ENCODE measurements around the gene SYNC. TPM values are rescaled to one million over a fixed set of nuclear protein-coding genes. Genes with fewer than 3 reads are reported as not detected.

The SYNC gene
- total and polyA plus RNA-seq, 2 donors (not counting 3 experiments of a cell fraction or from before 2014, with no cell fraction given) = 3.5 to 9.4 TPM

DNA sequence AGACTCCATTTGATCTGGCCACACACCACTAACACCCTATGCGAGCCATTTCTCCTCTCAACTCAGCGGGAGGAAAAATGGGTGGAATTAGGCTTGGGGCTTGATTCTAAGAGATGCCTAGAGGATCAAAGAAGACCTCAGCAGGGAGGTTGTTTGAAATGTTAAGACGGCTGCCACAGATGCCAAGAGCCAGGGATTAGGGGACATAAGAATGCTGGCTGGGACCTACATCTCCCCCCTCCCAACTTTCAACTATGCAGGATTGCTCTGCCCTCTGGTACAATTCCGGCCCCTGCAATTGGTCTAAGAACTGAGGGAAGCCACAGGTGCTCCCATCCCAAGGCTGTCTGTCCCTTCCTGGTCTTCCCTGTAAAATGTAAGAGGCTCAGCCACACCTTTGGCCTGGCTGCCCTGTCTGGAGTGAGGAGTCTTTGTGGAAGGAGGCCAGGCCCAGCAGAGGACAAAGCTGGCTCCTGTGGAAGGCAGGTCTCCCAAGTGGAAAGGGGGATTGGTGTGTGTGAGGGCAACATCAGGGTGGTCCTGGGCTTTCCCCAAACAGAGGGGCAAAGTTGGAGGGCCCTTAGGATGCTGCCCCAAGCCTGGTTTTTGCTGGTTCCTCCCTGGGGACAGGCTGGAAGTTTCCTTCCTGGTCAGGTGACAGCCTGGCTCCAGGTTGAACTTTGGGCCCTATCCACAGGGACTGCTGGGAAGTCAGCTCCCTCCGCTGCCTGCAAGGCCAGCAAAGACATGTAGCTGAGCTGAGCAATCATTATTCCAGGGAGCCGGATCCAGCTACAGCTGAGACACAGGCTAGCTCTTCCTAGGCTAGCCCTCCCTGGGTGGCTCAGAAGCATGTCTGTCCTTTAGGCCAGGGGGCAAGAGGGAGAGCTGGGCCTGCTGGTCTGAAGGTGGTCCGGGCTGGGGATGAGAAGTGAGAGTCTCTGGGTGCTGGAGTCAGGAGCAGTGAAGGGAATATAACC lies 34.5 kb upstream of the SYNC start:
- FAIRE-seq = no peak
- POLR2A ChIA-PET = no interaction called here
- dilution Hi-C loops (cut with MboI; ENCODE audit: extremely low pct_ligation_motif_present, low sequenced_read_pairs) = no loop called here

More for the DNA sequence above, 34.5 kb upstream of the SYNC start:
- BruUV-seq (replicated peaks) = no TSS peak
- Histone ChIP-seq H4K20me1 (replicated peaks; ENCODE audit: control insufficient read depth, extremely low read depth, insufficient read depth, low read length) (no peaks in the 10 kb centered on the region), H3K27ac (ENCODE audit: insufficient read depth, low read depth, low read length) (no peak overlapping the region), H3K4me1 (ENCODE audit: control insufficient read depth, extremely low read depth, insufficient read depth, low read length) (peaks cover 5% of the 10 kb centered on the region), H3K4me2 (ENCODE audit: insufficient read depth, low read length) (no peak overlapping the region), H3K9me3 (replicated peaks; ENCODE audit: control insufficient read depth, insufficient read depth, low read length) (no peaks in the 10 kb centered on the region), H2AFZ (ENCODE audit: low read depth, low read length) (no peak overlapping the region), H3K27me3 (ENCODE audit: control insufficient read depth in 2 of 2, insufficient read depth in 2 of 2, low read length in 2 of 2) (peaks cover 0 to 2% of the 10 kb centered on the region in 2 experiments), H3K36me3 (ENCODE audit: control insufficient read depth in 2 of 2, extremely low read depth in 1 of 2, insufficient read depth in 2 of 2, low read length in 2 of 2) (no peaks in the 10 kb centered on the region), H3K9ac (replicated peaks; ENCODE audit: extremely low read depth, insufficient read depth, low read length) (no peak overlapping the region), H3K4me3 (replicated peaks in 1 of 3; ENCODE audit: insufficient read depth in 1 of 3, low read depth in 1 of 3, low read length in 3 of 3) (no peak overlapping the region), H3K9me1 (replicated peaks; ENCODE audit: control insufficient read depth, extremely low read depth, insufficient read depth, low read length) (no peaks in the 10 kb centered on the region), H3K79me2 (ENCODE audit: control insufficient read depth, insufficient read depth, low read length) (no peaks in the 10 kb centered on the region)
- CTCF ChIA-PET = interaction anchor here (1.8 kb wide), 1 partner anchor 25 kb away, joined by 11 read pairs; no protein-coding TSS in a partner anchor
- DNase-seq (ENCODE audit: low read depth, low spot score) = no peak
- no peak for TF ChIP-seq POLR2AphosphoS5 (IDR thresholded peaks at IDR 0.05; ENCODE audit: insufficient read depth, low read depth, low read length)
- no peak for TF ChIP-seq FOS (IDR thresholded peaks at IDR 0.05; ENCODE audit: borderline replicate concordance, insufficient read depth, low read length)
- no peak for TF ChIP-seq JUN (IDR thresholded peaks at IDR 0.05; ENCODE audit: borderline replicate concordance, insufficient read depth, insufficient read length, low read depth)
- no peak for TF ChIP-seq POLR2A (IDR thresholded peaks at IDR 0.05; ENCODE audit: low read depth, low read length)
- TF ChIP-seq, protein P1, sequence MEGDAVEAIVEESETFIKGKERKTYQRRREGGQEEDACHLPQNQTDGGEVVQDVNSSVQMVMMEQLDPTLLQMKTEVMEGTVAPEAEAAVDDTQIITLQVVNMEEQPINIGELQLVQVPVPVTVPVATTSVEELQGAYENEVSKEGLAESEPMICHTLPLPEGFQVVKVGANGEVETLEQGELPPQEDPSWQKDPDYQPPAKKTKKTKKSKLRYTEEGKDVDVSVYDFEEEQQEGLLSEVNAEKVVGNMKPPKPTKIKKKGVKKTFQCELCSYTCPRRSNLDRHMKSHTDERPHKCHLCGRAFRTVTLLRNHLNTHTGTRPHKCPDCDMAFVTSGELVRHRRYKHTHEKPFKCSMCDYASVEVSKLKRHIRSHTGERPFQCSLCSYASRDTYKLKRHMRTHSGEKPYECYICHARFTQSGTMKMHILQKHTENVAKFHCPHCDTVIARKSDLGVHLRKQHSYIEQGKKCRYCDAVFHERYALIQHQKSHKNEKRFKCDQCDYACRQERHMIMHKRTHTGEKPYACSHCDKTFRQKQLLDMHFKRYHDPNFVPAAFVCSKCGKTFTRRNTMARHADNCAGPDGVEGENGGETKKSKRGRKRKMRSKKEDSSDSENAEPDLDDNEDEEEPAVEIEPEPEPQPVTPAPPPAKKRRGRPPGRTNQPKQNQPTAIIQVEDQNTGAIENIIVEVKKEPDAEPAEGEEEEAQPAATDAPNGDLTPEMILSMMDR (IDR thresholded peaks at IDR 0.05; ENCODE audit: extremely low read depth in 1 of 2, insufficient read depth in 1 of 2, low read depth in 1 of 2, low read length in 2 of 2) = no peak
- TF ChIP-seq MYC (IDR thresholded peaks at IDR 0.05; ENCODE audit: low read depth, low read length) = no peak
- TF ChIP-seq, protein P2, sequence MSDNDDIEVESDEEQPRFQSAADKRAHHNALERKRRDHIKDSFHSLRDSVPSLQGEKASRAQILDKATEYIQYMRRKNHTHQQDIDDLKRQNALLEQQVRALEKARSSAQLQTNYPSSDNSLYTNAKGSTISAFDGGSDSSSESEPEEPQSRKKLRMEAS (IDR thresholded peaks at IDR 0.05; ENCODE audit: insufficient read depth, insufficient read length) = no peak
- no peak for TF ChIP-seq EZH2 (IDR thresholded peaks at IDR 0.05; ENCODE audit: borderline replicate concordance, low read depth, low read length, severe bottlenecking)
- no peak for TF ChIP-seq GATA2 (IDR thresholded peaks at IDR 0.05; ENCODE audit: insufficient read depth, insufficient read length, low read depth, low read length)
- intact Hi-C loops (cut with micrococcal nuclease) = no loop called here
